Activated T-cell treated with anti-CD3 and anti-CD28 coated beads for 1 hour (primary cell): ENCODE results near the gene HDAC9.

Experiments
- DNase-seq: peaks from one replicate; pipeline ENCODE4 v3.0.0-alpha.2; 2020; ENCODE audit warnings: low read depth

HDAC9 gene

GRCh38 chr7:18526368-18526878 is 30.9 kb downstream of the HDAC9 start:
- DNase-seq = no peak

- DNase-seq = no peak
These were observed 33.7 kb downstream of the HDAC9 start for GRCh38 chr7:18529239-18529638.

GRCh38 chr7:18530224-18531179 is 35.0 kb downstream of the HDAC9 start:
- no peak for DNase-seq

GRCh38 chr7:18531539-18531938 is 36.0 kb downstream of the HDAC9 start:
- DNase-seq = no peak

- DNase-seq = no peak
These were observed 37.3 kb downstream of the HDAC9 start for GRCh38 chr7:18532813-18533212.

GRCh38 chr7:18534481-18534880 is 38.9 kb downstream of the HDAC9 start:
- no peak for DNase-seq

- no peak for DNase-seq
These were observed 40.4 kb downstream of the HDAC9 start for GRCh38 chr7:18535810-18536415.

GRCh38 chr7:18536486-18536885 is 40.9 kb downstream of the HDAC9 start:
- no peak for DNase-seq

- DNase-seq = no peak
These were observed 43.2 kb downstream of the HDAC9 start for GRCh38 chr7:18538554-18539250.

- DNase-seq = no peak
These were observed 44.8 kb downstream of the HDAC9 start for GRCh38 chr7:18540396-18540795.

- no peak for DNase-seq
These were observed 45.8 kb downstream of the HDAC9 start for GRCh38 chr7:18541181-18541870.

- no peak for DNase-seq
These were observed 46.3 kb downstream of the HDAC9 start for GRCh38 chr7:18541871-18542212.

GRCh38 chr7:18546576-18546975 is 51.0 kb downstream of the HDAC9 start:
- DNase-seq = no peak

GRCh38 chr7:18547509-18548187 is 52.1 kb downstream of the HDAC9 start:
- DNase-seq = no peak

GRCh38 chr7:18548534-18548933 is 53.0 kb downstream of the HDAC9 start:
- no peak for DNase-seq

- no peak for DNase-seq
These were observed 55.0 kb downstream of the HDAC9 start for GRCh38 chr7:18550574-18550973.

GRCh38 chr7:18552316-18552916 is 56.9 kb downstream of the HDAC9 start:
- DNase-seq = no peak

GRCh38 chr7:18552943-18553604 is 57.5 kb downstream of the HDAC9 start:
- DNase-seq = no peak

GRCh38 chr7:18553605-18554003 is 58.1 kb downstream of the HDAC9 start:
- no peak for DNase-seq

- no peak for DNase-seq
These were observed 59.6 kb downstream of the HDAC9 start for GRCh38 chr7:18555120-18555519.

- DNase-seq = no peak
These were observed 60.4 kb downstream of the HDAC9 start for GRCh38 chr7:18555968-18556367.
